ENCODE data around the gene POU2F1. TPM values are rescaled to one million over a fixed set of nuclear protein-coding genes. Genes with fewer than 3 reads are reported as not detected.
A peak's percentile ranks its signal among the peaks of the same experiment; 100 is the strongest.

The POU2F1 gene
- 48.1 and 68.0 TPM in 2 replicates for total RNA-seq (ENCODE audit: low replicate concordance)

- DNase-seq (ENCODE audit: low spot score) = peak; percentile 99
- Histone ChIP-seq H4K20me1 (ENCODE audit: low read depth) (peaks cover 35% of the 10 kb centered on the region), H3F3A (ENCODE audit: low read depth) (peaks cover 35% of the 10 kb centered on the region), H3K9me3 (ENCODE audit: low read depth) (no peaks in the 10 kb centered on the region), H3K36me3 (no peaks in the 10 kb centered on the region), H3K4me2 (peak within 1 kb of the TSS; percentile 85), H3K9ac (peak within 1 kb of the TSS; percentile 79), H2AFZ (replicated peaks) (peak within 1 kb of the TSS; percentile 93), H3K79me2 (ENCODE audit: low read depth) (peaks cover 49% of the 10 kb centered on the region), H3K27me3 (no peaks in the 10 kb centered on the region), H3K4me1 (peaks cover 42% of the 10 kb centered on the region), H3K27ac (peak within 1 kb of the TSS; percentile 99), H3K4me3 (peak within 1 kb of the TSS; percentile 82)
- Mint-ChIP-seq H3K27ac (peak within 1 kb of the TSS; percentile 97), H3K9me3 (peaks cover 8% of the 10 kb centered on the region), H3K4me1 (peaks cover 35% of the 10 kb centered on the region), H3K4me3 (peak within 1 kb of the TSS; percentile 92), H3K27me3 (ENCODE audit: insufficient read depth, low read depth) (peaks cover 6% of the 10 kb centered on the region), H3K36me3 (no peaks in the 10 kb centered on the region)
- peak; percentile 65 for TF ChIP-seq CTCF (IDR thresholded peaks at IDR 0.05)
- TF ChIP-seq EZH2 (IDR thresholded peaks at IDR 0.05) = no peak
Measured at GRCh38 chr1:167220537-167221125, at the start of gene POU2F1. TSS of gene POU2F1 (plus strand) at chr1:167220886. CDS start at chr1:167220898, 12 bp downstream.

DNA sequence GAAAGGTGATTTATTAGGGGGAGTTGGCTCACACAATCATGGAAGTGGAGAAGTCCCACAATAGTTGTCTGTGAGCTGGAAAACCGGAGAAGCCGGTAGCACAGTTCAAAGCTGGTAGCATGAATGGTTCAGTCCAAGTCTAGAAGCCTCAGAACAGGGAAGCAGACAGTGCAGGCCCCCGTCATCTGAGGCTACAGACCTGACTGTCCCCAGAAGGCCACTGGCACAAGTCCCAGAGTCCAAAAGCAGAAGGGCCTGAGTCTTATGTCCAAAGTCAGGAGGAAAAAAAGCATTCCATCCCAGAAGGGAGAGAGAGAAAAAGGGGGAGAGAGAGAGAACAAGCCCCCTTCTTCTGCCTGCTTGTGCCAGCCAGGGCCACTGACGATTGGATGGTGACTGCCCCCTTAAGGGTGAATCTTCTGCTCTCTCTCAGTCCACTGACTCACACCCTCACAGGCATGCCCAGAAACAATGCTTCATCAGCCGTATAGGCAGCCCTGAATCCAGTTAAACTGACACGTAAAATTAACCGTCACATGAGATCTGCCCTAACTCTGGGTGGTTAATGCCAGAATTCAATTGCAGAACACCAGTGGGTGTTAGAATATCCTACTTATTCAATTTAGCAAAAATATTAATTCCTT, 49.3 kb upstream of the POU2F1 start:
- Histone ChIP-seq H3K27ac (no peak overlapping the region), H3K4me3 (no peak overlapping the region), H4K20me1 (ENCODE audit: low read depth) (no peaks in the 10 kb centered on the region), H3K27me3 (no peaks in the 10 kb centered on the region), H3K9ac (no peak overlapping the region), H3K79me2 (ENCODE audit: low read depth) (no peaks in the 10 kb centered on the region), H3F3A (ENCODE audit: low read depth) (peaks cover 9% of the 10 kb centered on the region), H3K4me1 (peaks cover 25% of the 10 kb centered on the region), H2AFZ (replicated peaks) (no peak overlapping the region), H3K9me3 (ENCODE audit: low read depth) (no peaks in the 10 kb centered on the region), H3K4me2 (no peak overlapping the region), H3K36me3 (no peaks in the 10 kb centered on the region)
- DNase-seq (ENCODE audit: low spot score) = no peak
- Mint-ChIP-seq H3K4me1 (peaks cover 64% of the 10 kb centered on the region), H3K27me3 (ENCODE audit: insufficient read depth, low read depth) (peaks cover 14% of the 10 kb centered on the region), H3K4me3 (no peak overlapping the region), H3K27ac (peak overlapping the region; percentile 80), H3K9me3 (peaks cover 12% of the 10 kb centered on the region), H3K36me3 (peaks cover 2% of the 10 kb centered on the region)
- TF ChIP-seq EZH2 (IDR thresholded peaks at IDR 0.05) = no peak
- TF ChIP-seq CTCF (IDR thresholded peaks at IDR 0.05) = no peak
- TF ChIP-seq EZH2phosphoT487 (IDR thresholded peaks at IDR 0.05) = no peak

GRCh38 chr1:167173516-167174184, 47.0 kb upstream of the POU2F1 start:
- Histone ChIP-seq H3K4me3 (peak overlapping the region; percentile 10), H3K4me2 (peak overlapping the region; percentile 61), H3F3A (ENCODE audit: low read depth) (peaks cover 9% of the 10 kb centered on the region), H3K27me3 (no peaks in the 10 kb centered on the region), H3K4me1 (peaks cover 23% of the 10 kb centered on the region), H2AFZ (replicated peaks) (peak overlapping the region; percentile 1), H3K27ac (peak overlapping the region; percentile 41), H3K36me3 (no peaks in the 10 kb centered on the region), H4K20me1 (ENCODE audit: low read depth) (no peaks in the 10 kb centered on the region), H3K79me2 (ENCODE audit: low read depth) (no peaks in the 10 kb centered on the region), H3K9me3 (ENCODE audit: low read depth) (no peaks in the 10 kb centered on the region), H3K9ac (no peak overlapping the region)
- no peak for TF ChIP-seq EZH2 (IDR thresholded peaks at IDR 0.05)
- no peak for TF ChIP-seq CTCF (IDR thresholded peaks at IDR 0.05)
- no peak for TF ChIP-seq EZH2phosphoT487 (IDR thresholded peaks at IDR 0.05)
- Mint-ChIP-seq H3K27me3 (ENCODE audit: insufficient read depth, low read depth) (peaks cover 9% of the 10 kb centered on the region), H3K4me3 (peak overlapping the region; percentile 74), H3K27ac (peak overlapping the region; percentile 85), H3K36me3 (peaks cover 2% of the 10 kb centered on the region), H3K4me1 (peaks cover 50% of the 10 kb centered on the region), H3K9me3 (peaks cover 16% of the 10 kb centered on the region)
- peak; percentile 65 for DNase-seq (ENCODE audit: low spot score)

All from neural progenitor cell (in vitro differentiated cells).